H1 (cell line): ENCODE measurements around the gene PNMA1. TPM values are rescaled to one million over a fixed set of nuclear protein-coding genes. Genes with fewer than 3 reads are reported as not detected.

Experiments used
- ASH2L ChIP-seq: fragments of 200-600, 300-600 bp; sonication (generic); IDR thresholded peaks from one replicate; pipeline ENCODE4 v1.7.1; 2017; ENCODE audit warnings: low read length
- BACH1 ChIP-seq: IDR thresholded peaks from 2 replicates; pipeline ENCODE4 v1.6.1; 2012; ENCODE audit warnings: low read length, improper control_type of control experiment
- CHD1 ChIP-seq: IDR thresholded peaks from 2 replicates; pipeline ENCODE4 v1.6.1; 2012; ENCODE audit warnings: low read depth, low read length, improper control_type of control experiment
- HDAC6 ChIP-seq: IDR thresholded peaks from one replicate; pipeline ENCODE4 v1.7.1; 2012; ENCODE audit warnings: low read depth, mild to moderate bottlenecking, inconsistent platforms, low read length, moderate library complexity
- polyA plus RNA-seq, 7 experiments: library from polyadenylated mRNA; depleted of rRNA in 3 of 7; stranded (reverse) in 5 of 7; unstranded in 2 of 7; fragments of >200 nt in 5 of 7; fragments of 200-250 nt in 2 of 7; gene quantifications; 1 replicate in 5 of 7; 2 replicates in 1 of 7; 4 replicates in 1 of 7; pipeline versions ENCODE4 v1.2.1 to v1.2.3, GENCODE V29; 2011 to 2013; ENCODE audit warnings: missing spikeins in 2 of 7, mixed read lengths in 2 of 7
- total RNA-seq: library from RNA; stranded (reverse); fragmentation: NEBNext Ultra II Directional; extraction: Animal tissue kit (Norgen Biotek cat#: 25700); gene quantifications from 2 replicates; pipeline ENCODE4 v1.2.1, GENCODE V29; 2021

PNMA1 gene
- total and polyA plus RNA-seq, 2 of the 8 experiments (the other 6 are each of a cell fraction or from before 2014, with no cell fraction given): 15.8 to 52.7 TPM

DNA sequence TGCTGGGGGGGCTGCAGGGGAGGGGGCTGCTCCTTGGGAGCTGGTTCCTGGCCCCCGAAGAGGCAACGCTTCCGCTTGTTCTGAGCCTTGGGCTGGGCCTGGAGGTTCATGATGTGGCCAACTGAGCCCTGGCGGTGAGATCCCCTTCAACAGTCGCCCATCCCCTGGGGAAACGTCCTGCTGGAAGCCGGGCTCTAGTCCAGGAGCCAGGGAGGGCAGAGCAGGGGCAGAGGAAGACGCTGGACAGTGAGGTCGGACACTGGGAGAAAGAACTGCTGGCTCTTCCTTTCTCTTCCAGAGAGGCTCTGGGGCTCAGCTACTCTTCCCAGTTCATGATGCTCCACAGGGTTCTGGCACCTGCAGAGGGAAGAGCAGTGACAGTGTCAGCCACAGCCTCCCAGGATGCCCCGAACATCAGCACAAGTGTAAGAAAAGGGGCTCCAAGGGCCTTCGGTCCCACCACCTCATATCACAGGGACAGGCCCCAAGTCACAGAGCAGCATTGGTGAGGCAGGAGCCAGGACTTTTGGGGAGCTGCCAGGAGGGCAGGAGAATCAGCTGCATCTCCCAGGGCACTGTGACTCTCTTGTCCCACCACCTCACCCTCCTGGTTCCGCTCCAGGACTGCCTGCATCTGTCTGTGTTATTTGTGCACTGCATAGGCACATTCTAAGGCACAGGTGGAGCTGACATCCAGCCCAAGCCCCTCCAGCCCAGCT, 25.9 kb upstream of the PNMA1 start (continued):
- TF ChIP-seq HDAC6 (no peak), CHD1 (no peak), ASH2L (no peak), BACH1 (no peak)
